Measurements from ENCODE around the gene SCAP. TPM values are rescaled to one million over a fixed set of nuclear protein-coding genes. Genes with fewer than 3 reads are reported as not detected.

Gene SCAP
- total RNA-seq (2012; rRNA removed) (30.8 and 34.6 TPM in 2 replicates), polyA plus RNA-seq (2012; rRNA removed) (25.3 and 27.8 TPM in 2 replicates), Bru-seq, nascent RNA (percentile 69 among the genes with signal in this experiment), BruChase-seq, experiment 1, labeled RNA remaining after a 6-hour chase (percentile 85 among the genes with signal in this experiment), BruChase-seq, experiment 2, labeled RNA remaining after a 2-hour chase (percentile 75 among the genes with signal in this experiment)
- 18.6 and 28.9 TPM in 2 replicates for polyA plus RNA-seq (2012; cell fraction: cytosol; rRNA removed)
- 44.0 and 90.8 TPM in 2 replicates for polyA plus RNA-seq (2012; cell fraction: nucleus; rRNA removed; ENCODE audit: low replicate concordance)
- long read RNA-seq, full-length matches to known transcripts: 2 of 131 reads
- long read RNA-seq, partial matches to known transcripts: 94 of 131 reads
- long read RNA-seq, other reads (novel, unspliced or antisense): 35 of 131 reads

GRCh38 chr3:47475570-47476329, at the start of gene SCAP:
SCAP (minus strand) TSS chr3:47475941; CDS start chr3:47442993, 32,948 bp downstream.
- Histone ChIP-seq H3K23ac (ENCODE audit: low read depth, low read length) (peak within 1 kb of the TSS; percentile 58; the same call in 1 of the 2 replicates), H2AFZ (replicated peaks; ENCODE audit: low read length, poor library complexity) (peak within 1 kb of the TSS; percentile 98), H2BK15ac (ENCODE audit: low read depth, low read length) (no peak within 1 kb of the TSS), H2BK120ac (ENCODE audit: low read depth, low read length) (0 out of 2 replicates have a peak within 1 kb of the TSS, but pooled peaks have one; percentile 59), H2BK5ac (ENCODE audit: low read depth, low read length, poor library complexity, severe bottlenecking) (peak within 1 kb of the TSS; percentile 74), H2AK5ac (ENCODE audit: low read depth, low read length) (peak within 1 kb of the TSS; percentile 52; the same call in 1 of the 2 replicates), H3K18ac (ENCODE audit: low read depth, low read length) (peak within 1 kb of the TSS; percentile 42; the same call in 1 of the 2 replicates), H3K4me3 (ENCODE audit: insufficient read depth, low read depth, low read length) (peak within 1 kb of the TSS; percentile 85), H4K20me1 (ENCODE audit: insufficient read depth, low read length) (peaks cover 13% of the 10 kb centered on the region; the same call in 1 of the 2 replicates), H3K79me1 (ENCODE audit: low read depth in 1 of 2, low read length in 2 of 2) (peaks cover 3 to 33% of the 10 kb centered on the region in 2 experiments), H3K9me3 (ENCODE audit: control insufficient read depth, insufficient read depth, low read length) (no peaks in the 10 kb centered on the region), H3K27me3 (ENCODE audit: control insufficient read depth, insufficient read depth, low read length) (no peaks in the 10 kb centered on the region), H3K4me2 (ENCODE audit: low read depth, low read length) (peak within 1 kb of the TSS; percentile 86), H3K27ac (ENCODE audit: insufficient read depth, low read length) (peak within 1 kb of the TSS; percentile 83), H3K36me3 (ENCODE audit: control insufficient read depth, insufficient read depth, low read length) (no peaks in the 10 kb centered on the region), H4K8ac (ENCODE audit: low read depth in 2 of 2, low read length in 2 of 2) (peak within 1 kb of the TSS; percentile 93 to 98), H2BK20ac (ENCODE audit: low read depth, low read length) (no peak within 1 kb of the TSS), H3K9ac (ENCODE audit: low read depth, low read length) (peak within 1 kb of the TSS; percentile 81), H3K14ac (replicated peaks; ENCODE audit: low read depth, low read length) (peak within 1 kb of the TSS; percentile 94), H3K9me1 (ENCODE audit: insufficient read depth, low read length) (peaks cover 3% of the 10 kb centered on the region; the same call in 1 of the 2 replicates), H3K56ac (ENCODE audit: extremely low read depth, insufficient read depth, low read length) (peak within 1 kb of the TSS; percentile 60), H2AK9ac (replicated peaks; ENCODE audit: low read depth, low read length, poor library complexity) (peak within 1 kb of the TSS; percentile 94), H3K4me1 (ENCODE audit: control insufficient read depth, insufficient read depth, low read length) (peaks cover 2% of the 10 kb centered on the region; the same call in 1 of the 2 replicates), H3K4ac (ENCODE audit: low read depth, low read length) (peak within 1 kb of the TSS; percentile 87), H4K5ac (ENCODE audit: low read depth, low read length) (peak within 1 kb of the TSS; percentile 98), H4K91ac (ENCODE audit: insufficient read depth, low read depth, low read length) (peak within 1 kb of the TSS; percentile 76; the same call in 1 of the 2 replicates)
- POLR2A ChIA-PET (ENCODE audit: unreplicated experiment): no interaction called here
- intact Hi-C loops (cut with micrococcal nuclease) (loop anchor here (1.0 kb wide), 2 partner anchors 37 to 54 kb away; no protein-coding TSS in a partner anchor), in situ Hi-C loops (cut with MboI; ENCODE audit: low sequenced_read_pairs) (loop anchor here (5.0 kb wide), 1 partner anchor 53 kb away; no protein-coding TSS in a partner anchor), dilution Hi-C loops (cut with HindIII; ENCODE audit: low sequenced_read_pairs, unreplicated experiment) (no loop called here)
- WGBS, 2 experiments (ENCODE audit: extremely low coverage in 2 of 2, insufficient read length in 1 of 2): 3% methylated on average over 33 of the region's 88 CpGs; no CpG with 5 or more reads in 1 of the 2 experiments
- ATAC-seq (ENCODE audit: low read depth): peak; percentile 94
- DNase-seq: peak; percentile 64
- CTCF ChIA-PET: interaction anchor here (0.9 to 1.0 kb wide), 2 partner anchors 51 to 55 kb away, joined by 3 read pairs; no protein-coding TSS in a partner anchor
- BruUV-seq (replicated peaks): no TSS peak
- TF ChIP-seq BHLHE40 (IDR thresholded peaks at IDR 0.05; ENCODE audit: low read depth, low read length): peak; percentile 100
- TF ChIP-seq RCOR1 (IDR thresholded peaks at IDR 0.05; ENCODE audit: insufficient replicate concordance, low read length): no peak
- TF ChIP-seq RAD21 (IDR thresholded peaks at IDR 0.05; ENCODE audit: low read length): peak; percentile 51
- TF ChIP-seq MAZ (IDR thresholded peaks at IDR 0.05; ENCODE audit: borderline replicate concordance, low read depth, low read length): peak; percentile 28; the same call in 1 of the 2 replicates
- TF ChIP-seq, protein P1, sequence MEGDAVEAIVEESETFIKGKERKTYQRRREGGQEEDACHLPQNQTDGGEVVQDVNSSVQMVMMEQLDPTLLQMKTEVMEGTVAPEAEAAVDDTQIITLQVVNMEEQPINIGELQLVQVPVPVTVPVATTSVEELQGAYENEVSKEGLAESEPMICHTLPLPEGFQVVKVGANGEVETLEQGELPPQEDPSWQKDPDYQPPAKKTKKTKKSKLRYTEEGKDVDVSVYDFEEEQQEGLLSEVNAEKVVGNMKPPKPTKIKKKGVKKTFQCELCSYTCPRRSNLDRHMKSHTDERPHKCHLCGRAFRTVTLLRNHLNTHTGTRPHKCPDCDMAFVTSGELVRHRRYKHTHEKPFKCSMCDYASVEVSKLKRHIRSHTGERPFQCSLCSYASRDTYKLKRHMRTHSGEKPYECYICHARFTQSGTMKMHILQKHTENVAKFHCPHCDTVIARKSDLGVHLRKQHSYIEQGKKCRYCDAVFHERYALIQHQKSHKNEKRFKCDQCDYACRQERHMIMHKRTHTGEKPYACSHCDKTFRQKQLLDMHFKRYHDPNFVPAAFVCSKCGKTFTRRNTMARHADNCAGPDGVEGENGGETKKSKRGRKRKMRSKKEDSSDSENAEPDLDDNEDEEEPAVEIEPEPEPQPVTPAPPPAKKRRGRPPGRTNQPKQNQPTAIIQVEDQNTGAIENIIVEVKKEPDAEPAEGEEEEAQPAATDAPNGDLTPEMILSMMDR (conservative IDR thresholded peaks at IDR 0.05; ENCODE audit: low read depth, low read length): peak; percentile 87
- peak; percentile 8; the same call in 1 of the 2 replicates for TF ChIP-seq NFE2L2 (IDR thresholded peaks at IDR 0.05; ENCODE audit: low read depth, low read length)
- TF ChIP-seq, protein P2, sequence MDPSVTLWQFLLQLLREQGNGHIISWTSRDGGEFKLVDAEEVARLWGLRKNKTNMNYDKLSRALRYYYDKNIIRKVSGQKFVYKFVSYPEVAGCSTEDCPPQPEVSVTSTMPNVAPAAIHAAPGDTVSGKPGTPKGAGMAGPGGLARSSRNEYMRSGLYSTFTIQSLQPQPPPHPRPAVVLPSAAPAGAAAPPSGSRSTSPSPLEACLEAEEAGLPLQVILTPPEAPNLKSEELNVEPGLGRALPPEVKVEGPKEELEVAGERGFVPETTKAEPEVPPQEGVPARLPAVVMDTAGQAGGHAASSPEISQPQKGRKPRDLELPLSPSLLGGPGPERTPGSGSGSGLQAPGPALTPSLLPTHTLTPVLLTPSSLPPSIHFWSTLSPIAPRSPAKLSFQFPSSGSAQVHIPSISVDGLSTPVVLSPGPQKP (IDR thresholded peaks at IDR 0.05; ENCODE audit: borderline replicate concordance, low read depth, low read length): no peak
- TF ChIP-seq MXI1 (IDR thresholded peaks at IDR 0.05; ENCODE audit: borderline replicate concordance, low read depth, low read length): peak; percentile 89
- TF ChIP-seq RFX5 (IDR thresholded peaks at IDR 0.05; ENCODE audit: low read depth, low read length): no peak
- TF ChIP-seq MAFK (IDR thresholded peaks at IDR 0.05; ENCODE audit: low read depth, low read length): no peak

Data from IMR-90 (cell line).